HG03025 (cell line): ENCODE data around the gene TBC1D22A.
"Not testable (repeated sequence)": the region's sequence is repeated elsewhere in the genome, so short reads cannot be mapped to it uniquely, and the experiment has no call there.

Experiments
- ATAC-seq: cut with Tn5 transposase; IDR thresholded peaks from one replicate; pipeline ENCODE4 v1.9.1; 2021; ENCODE audit warnings: mild to moderate bottlenecking, moderate library complexity; ENCODE audit not compliant: unreplicated experiment, low FRiP score

The TBC1D22A gene

DNA sequence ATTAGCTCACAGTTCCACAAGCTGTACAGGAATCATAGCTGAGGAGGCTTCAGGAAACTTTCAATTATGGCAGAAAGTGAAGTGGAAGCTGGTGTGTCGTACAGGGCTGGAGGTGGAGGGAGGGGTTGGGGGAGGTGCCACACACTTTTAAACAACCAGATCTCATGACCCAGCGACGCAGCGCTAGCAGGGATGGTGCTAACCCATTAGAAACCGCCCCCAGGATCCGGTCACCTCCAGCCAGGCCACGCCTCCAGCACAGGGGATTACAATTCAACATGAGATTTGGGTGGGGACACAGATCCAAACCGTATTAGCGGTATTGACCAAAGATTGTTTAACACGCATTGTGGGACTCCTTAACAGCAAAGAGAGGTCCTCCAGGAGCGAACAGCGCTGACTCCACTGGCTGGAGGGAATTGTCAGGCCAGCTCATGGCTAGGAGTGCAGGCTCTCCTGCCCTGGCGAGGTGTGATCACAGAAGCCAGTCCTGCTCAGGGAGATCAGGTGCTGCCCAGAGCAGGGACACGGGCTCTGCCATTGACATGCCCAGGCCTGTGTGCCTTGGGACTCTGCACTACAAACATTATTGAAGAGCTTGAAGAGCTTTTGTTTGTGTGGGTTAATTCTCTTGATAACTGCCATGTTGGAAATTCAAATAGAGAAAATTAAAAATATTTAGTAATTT lies 215.3 kb downstream of the TBC1D22A start:
- no peak for ATAC-seq

- not testable (repeated sequence) for ATAC-seq
Measured at GRCh38 chr22:46978668-46979067, 216.2 kb downstream of the TBC1D22A start.

DNA sequence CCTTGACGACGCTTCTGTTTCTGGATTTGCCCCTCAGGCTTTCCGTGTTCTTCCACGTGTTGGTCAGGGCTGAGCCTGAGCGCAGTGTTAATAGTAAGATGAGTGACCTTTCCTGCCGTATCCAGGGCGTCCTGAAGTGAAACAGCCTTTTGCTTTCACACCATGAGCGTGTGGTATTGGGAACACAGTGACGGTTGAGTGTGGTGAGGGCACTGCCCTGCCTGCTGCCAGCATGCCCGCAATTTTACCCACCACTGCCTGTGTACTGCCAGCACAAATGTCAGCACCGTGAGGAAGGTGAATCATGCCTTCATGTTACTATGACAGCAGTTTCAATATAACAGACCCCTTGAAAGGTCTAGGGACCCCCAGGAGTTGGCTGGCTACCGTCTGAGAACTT lies 217.1 kb downstream of the TBC1D22A start:
- no peak for ATAC-seq

- ATAC-seq: no peak
Measured at GRCh38 chr22:46980392-46980791, 217.9 kb downstream of the TBC1D22A start.

DNA sequence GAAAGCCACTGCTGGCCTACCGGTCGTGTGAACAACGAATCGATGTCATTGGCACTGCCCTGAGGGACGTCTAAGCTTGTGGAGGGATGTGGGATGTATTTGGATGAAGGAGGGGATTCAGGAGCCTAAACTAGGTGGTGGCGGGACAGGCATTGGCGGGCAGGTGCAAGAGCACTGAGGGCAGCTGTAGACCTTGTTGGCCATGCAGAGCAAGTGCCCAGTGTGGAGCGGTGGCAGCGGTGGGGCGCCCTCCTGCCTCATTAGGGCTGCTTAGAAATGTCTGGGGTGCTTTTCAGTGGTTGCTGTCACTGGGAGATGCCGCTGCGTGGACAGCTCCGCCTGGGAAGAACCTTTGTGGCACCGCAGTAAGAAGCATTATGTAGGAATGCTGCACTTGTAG lies 220.2 kb downstream of the TBC1D22A start:
- ATAC-seq: no peak

DNA sequence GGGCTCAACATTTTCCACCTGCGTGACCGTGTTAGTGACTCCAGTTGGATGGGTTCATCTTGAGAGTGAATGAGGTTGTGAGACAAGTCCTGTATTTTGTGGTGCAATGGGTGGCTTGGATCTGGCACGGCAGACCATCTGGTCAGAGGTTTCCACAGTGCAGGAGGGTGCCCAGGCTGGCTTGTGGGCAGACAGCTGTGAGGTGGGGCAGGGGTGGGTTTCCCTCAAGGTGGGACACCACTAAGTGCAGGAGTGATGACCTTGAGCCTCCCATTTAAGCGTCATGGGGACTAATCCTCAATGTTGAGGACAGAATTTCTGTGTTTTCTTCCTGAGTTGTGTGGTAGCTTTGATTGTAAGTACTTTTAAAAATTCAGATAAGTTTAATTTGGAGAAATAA lies 220.6 kb downstream of the TBC1D22A start:
- no peak for ATAC-seq

GRCh38 chr22:46984751-46985506 lies 222.5 kb downstream of the TBC1D22A start:
- no peak for ATAC-seq

DNA sequence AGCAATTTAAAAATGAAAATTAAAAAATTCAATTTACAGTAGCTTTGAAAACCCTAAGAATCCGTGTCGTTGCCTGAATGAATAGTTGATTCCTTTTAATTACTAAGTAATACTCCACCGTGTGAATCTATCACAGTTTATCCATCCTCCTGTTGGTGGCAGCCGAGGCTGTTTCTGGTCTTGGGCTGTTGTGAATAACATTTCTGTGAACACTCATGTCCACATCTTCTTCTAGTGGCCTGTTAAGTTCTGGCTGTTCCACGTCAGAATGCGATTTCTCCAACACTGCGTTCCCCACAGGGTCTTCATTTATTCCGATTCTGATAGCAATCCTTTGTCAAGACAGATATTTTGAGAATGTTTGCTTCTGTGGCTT lies 223.0 kb downstream of the TBC1D22A start:
- no peak for ATAC-seq

DNA sequence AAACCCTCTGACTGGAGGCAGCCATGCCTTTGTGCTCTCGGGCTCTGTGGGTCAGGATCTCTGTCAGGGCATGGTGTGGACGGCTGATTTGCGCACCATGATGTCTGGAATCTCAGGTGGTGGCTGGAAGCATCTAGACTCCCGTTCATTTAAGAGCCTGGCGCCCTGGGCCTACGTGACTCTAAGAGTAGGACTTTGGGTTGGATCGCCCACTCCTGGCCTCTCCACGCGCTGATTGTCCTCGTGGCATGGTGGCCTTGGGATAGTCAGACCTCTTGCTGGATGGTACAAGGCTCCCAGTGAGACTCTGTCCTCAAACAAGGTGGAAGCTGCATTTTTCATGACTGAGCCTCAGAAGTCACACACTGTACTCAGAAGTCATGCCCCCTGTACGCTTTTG lies 224.3 kb downstream of the TBC1D22A start:
- ATAC-seq: no peak

DNA sequence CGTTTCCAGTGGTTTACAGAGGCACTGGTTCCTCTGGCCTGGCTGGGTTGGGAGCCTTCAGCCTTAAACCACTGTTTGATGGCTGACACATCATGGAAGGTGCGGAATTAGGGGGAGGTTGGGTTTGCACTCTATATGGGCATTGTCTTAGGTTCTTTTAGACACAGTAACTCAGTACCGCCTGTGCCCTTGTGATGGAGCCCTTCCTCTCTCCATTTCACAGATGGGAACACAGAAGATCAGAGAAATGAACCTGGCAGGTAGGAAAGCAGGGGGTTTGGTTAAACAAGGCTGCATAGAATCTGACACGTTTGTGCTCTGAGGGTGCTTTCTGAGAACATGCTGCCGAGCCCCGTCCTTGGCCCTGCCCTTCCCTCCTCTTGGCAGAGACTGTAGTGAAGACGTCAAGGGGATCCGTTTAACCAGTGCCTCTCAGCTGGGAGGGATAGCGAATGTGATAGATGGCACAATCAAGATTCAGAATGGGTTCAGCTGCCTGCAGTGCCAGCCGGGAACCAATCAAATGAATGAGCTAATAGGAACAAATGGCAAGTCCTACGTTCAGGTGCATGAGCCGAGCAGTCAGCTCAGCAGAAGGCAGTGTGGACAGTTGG lies 228.6 kb downstream of the TBC1D22A start:
- ATAC-seq: no peak

DNA sequence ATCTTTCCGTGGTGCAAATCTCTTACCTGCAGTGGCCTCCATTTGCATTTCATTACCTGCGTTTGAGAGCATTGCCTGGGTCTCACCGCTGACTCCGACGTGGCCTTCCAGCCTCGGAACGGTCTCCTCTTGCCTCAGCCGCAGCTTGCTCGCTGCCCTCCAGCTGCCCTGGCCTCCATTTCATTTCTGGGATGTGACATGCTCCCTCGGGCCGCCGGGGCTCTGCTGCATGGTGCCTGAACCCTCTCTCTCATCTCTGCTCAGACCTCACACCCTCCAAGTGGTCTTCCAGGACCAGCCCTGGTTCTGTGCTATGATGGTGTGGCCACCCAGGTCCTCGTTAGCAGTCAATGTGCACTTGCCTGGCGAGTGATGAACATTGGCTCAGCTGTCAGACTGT lies 229.2 kb downstream of the TBC1D22A start:
- ATAC-seq: no peak

DNA sequence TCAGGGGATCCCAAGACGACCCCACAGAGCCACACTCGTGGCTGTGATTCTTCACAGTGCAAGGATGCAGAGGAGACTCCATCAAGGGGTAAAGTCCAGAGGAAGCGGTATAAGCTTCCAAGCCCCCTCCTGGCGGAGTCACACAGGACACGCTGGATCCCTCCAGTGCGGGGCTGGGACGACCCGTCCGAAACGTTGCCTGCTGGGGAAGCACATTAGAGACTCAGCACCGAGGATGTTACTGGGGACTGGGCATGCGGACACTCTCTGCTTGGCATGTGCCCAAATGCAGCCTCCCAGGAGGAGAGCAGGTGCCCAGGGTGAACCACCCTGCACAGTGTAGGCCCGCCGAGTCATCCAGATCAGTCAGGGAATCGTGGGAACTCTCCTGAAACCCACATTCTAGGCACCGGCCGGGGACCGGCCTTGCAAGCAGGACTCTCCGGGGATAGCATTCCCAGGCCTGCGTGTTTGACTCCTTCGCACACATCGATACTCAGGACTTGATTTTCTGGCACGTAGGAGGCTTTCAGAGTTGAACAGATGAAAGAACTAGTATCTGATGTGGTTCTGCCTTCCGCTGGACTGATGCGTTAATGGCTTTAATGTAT lies 229.8 kb downstream of the TBC1D22A start:
- no peak for ATAC-seq

GRCh38 chr22:46993633-46994032 lies 231.2 kb downstream of the TBC1D22A start:
- ATAC-seq: no peak

GRCh38 chr22:46994265-46994664 lies 231.8 kb downstream of the TBC1D22A start:
- ATAC-seq: no peak

DNA sequence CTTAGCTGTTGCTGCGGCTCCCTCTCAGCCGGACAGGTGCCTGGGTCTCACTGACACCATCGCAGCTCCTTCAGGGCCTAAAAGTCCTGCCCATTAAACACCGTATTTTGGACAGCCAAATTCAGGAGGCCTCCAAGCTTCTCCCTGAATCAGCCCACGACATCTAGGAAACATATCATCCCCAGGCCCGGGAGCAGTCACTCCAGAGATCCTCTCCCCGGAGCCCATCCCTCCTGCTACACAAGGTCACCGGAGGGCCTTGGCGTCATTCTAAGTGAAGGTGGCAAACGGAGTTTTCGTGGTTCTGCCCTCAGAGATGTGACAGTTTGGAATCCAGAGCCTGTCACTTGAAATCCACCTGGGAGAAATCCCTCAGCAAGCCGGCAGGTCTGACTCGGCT lies 232.5 kb downstream of the TBC1D22A start:
- no peak for ATAC-seq

GRCh38 chr22:46995501-46996360 lies 233.3 kb downstream of the TBC1D22A start:
- no peak for ATAC-seq

GRCh38 chr22:46996595-46997310 lies 234.3 kb downstream of the TBC1D22A start:
- no peak for ATAC-seq

- no peak for ATAC-seq
Measured at GRCh38 chr22:46997311-46997970, 235.0 kb downstream of the TBC1D22A start.

GRCh38 chr22:46998331-46998730 lies 235.9 kb downstream of the TBC1D22A start:
- no peak for ATAC-seq
